GM23338 (cell line): Measurements from ENCODE around the gene NLRP6. TPM values are rescaled to one million over a fixed set of nuclear protein-coding genes. Genes with fewer than 3 reads are reported as not detected.
"Not testable (repeated sequence)": the region's sequence is repeated elsewhere in the genome, so short reads cannot be mapped to it uniquely, and the experiment has no call there.

Experiments
- ATAC-seq: fragments of 200-7000 bp; cut with Tn5 transposase; 3 replicates; pipeline ENCODE4 v1.9.1; 2020
- DNase-seq: peaks from one replicate; pipeline ENCODE4 v3.0.0-alpha.2; 2015; ENCODE audit warnings: low spot score
- H2AFZ ChIP-seq: fragments of 200-600 bp; sonication (generic); 2 replicates; pipeline ENCODE4 v1.8.0; 2016; ENCODE audit warnings: antibody characterized with exemption, mild to moderate bottlenecking, moderate library complexity
- H3F3A ChIP-seq: fragments of 200-600 bp; sonication (generic); replicated peaks from 2 replicates; pipeline ENCODE4 v1.8.0; 2017; ENCODE audit warnings: antibody characterized with exemption, mixed run types, low read depth
- H3K27ac ChIP-seq: fragments of 200-600 bp; sonication (generic); 2 replicates; pipeline ENCODE4 v1.6.1; 2016; ENCODE audit warnings: low read depth
- H3K27me3 ChIP-seq: fragments of 200-600 bp; sonication (generic); 2 replicates; pipeline ENCODE4 v1.8.0; 2016; ENCODE audit warnings: mild to moderate bottlenecking, mixed run types, moderate library complexity; ENCODE audit not compliant: insufficient read depth
- H3K36me3 ChIP-seq: fragments of 200-600 bp; sonication (generic); 2 replicates; pipeline ENCODE4 v1.8.0; 2016; ENCODE audit warnings: mild to moderate bottlenecking; ENCODE audit not compliant: insufficient read depth
- H3K4me1 ChIP-seq: fragments of 200-600 bp; sonication (generic); 2 replicates; pipeline ENCODE4 v1.8.0; 2016; ENCODE audit warnings: mild to moderate bottlenecking, moderate library complexity; ENCODE audit not compliant: insufficient read depth
- H3K4me2 ChIP-seq: fragments of 200-600 bp; sonication (generic); 2 replicates; pipeline ENCODE4 v1.7.1; 2017; ENCODE audit warnings: mixed run types
- H3K4me3 ChIP-seq: fragments of 200-600 bp; sonication (generic); 2 replicates; pipeline ENCODE4 v1.6.1; 2016; ENCODE audit warnings: mixed run types
- H3K79me2 ChIP-seq: fragments of 200-600 bp; sonication (generic); replicated peaks from 2 replicates; pipeline ENCODE4 v1.8.0; 2017; ENCODE audit warnings: mild to moderate bottlenecking; ENCODE audit not compliant: insufficient read depth
- H3K9me2 ChIP-seq: fragments of 200-600 bp; sonication (generic); 2 replicates; pipeline ENCODE4 v1.8.0; 2017; ENCODE audit not compliant: insufficient read depth
- H4K20me1 ChIP-seq: fragments of 200-600 bp; sonication (generic); replicated peaks from 2 replicates; pipeline ENCODE4 v1.8.0; 2017; ENCODE audit warnings: mild to moderate bottlenecking; ENCODE audit not compliant: insufficient read depth
- H3K27ac Mint-ChIP-seq: 2 replicates; pipeline ENCODE4 v1.8.0; 2020; ENCODE audit warnings: inconsistent platforms, mild to moderate bottlenecking, moderate library complexity, mixed read lengths
- H3K27me3 Mint-ChIP-seq: 3 replicates; pipeline ENCODE4 v1.8.0; 2022; ENCODE audit warnings: low read depth, mild to moderate bottlenecking, moderate library complexity, mixed read lengths, inconsistent platforms; ENCODE audit not compliant: insufficient read depth, poor library complexity
- H3K36me3 Mint-ChIP-seq: 3 replicates; pipeline ENCODE4 v1.8.0; 2021; ENCODE audit warnings: low read depth, mild to moderate bottlenecking, inconsistent platforms, moderate library complexity, mixed read lengths
- H3K4me1 Mint-ChIP-seq: 3 replicates; pipeline ENCODE4 v1.8.0; 2020; ENCODE audit warnings: mild to moderate bottlenecking, inconsistent platforms, mixed read lengths
- H3K4me3 Mint-ChIP-seq: 3 replicates; pipeline ENCODE4 v1.8.0; 2021; ENCODE audit warnings: moderate library complexity, mild to moderate bottlenecking, inconsistent platforms, mixed read lengths
- H3K9me3 Mint-ChIP-seq: 3 replicates; pipeline ENCODE4 v1.8.0; 2020; ENCODE audit warnings: moderate library complexity, mild to moderate bottlenecking, inconsistent platforms, mixed read lengths
- EZH2phosphoT487 ChIP-seq: fragments of 200-600 bp; sonication (generic); IDR thresholded peaks from one replicate; pipeline ENCODE4 v1.8.1; 2018; ENCODE audit warnings: antibody characterized with exemption; ENCODE audit not compliant: unreplicated experiment
- STAT1 ChIP-seq: IDR thresholded peaks from one replicate; pipeline ENCODE4 v1.6.1; 2016; ENCODE audit warnings: antibody characterized with exemption; ENCODE audit not compliant: unreplicated experiment
- polyA plus RNA-seq: library from polyadenylated mRNA; unstranded; fragments of >200 nt; fragmentation: Nextera tagmentation; extraction: Ambion mirVana; gene quantifications from 2 replicates; pipeline ENCODE4 v1.2.1, GENCODE V29; 2016
- total RNA-seq: library from RNA; depleted of rRNA; stranded (reverse); fragments of >200 nt; shearing (Covaris generic); gene quantifications from 2 replicates; pipeline ENCODE4 v1.2.3, GENCODE V29; 2014
- TF ChIP-seq, protein P1 (sequence below), 2 experiments: fragments of 200-600 bp in 1 of 2; sonication (generic) in 1 of 2; conservative IDR thresholded peaks; 2 replicates each; pipeline versions ENCODE4 v1.5.1 to v1.6.1; 2016 to 2017; ENCODE audit warnings: antibody characterized with exemption in 2 of 2, low read depth in 2 of 2, mild to moderate bottlenecking in 2 of 2, moderate library complexity in 1 of 2

The NLRP6 gene
- total and polyA plus RNA-seq, 2 experiments from 2014 or later = 0.15 to 0.73 TPM

DNA sequence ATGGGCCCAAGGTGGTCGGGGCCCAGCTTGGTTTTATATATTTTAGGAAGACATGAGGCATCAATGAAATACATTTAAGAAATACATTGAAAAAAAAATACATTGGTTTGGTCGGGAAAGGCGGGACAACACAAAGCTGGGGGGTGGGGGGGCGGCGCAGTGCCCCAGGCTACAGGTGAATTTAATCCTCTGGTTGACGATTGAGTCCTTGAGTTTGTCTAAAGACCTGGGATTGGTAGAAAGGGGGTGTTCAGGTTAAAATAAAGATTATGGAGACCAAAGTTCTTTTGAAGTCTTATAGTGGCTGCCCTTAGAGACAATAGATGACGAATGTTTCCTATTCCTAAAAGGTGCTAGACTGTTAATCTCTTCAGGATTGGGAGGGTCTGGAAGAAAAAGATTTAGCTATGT is 38.7 kb downstream of the NLRP6 start (continued):
- TF ChIP-seq, protein P1, sequence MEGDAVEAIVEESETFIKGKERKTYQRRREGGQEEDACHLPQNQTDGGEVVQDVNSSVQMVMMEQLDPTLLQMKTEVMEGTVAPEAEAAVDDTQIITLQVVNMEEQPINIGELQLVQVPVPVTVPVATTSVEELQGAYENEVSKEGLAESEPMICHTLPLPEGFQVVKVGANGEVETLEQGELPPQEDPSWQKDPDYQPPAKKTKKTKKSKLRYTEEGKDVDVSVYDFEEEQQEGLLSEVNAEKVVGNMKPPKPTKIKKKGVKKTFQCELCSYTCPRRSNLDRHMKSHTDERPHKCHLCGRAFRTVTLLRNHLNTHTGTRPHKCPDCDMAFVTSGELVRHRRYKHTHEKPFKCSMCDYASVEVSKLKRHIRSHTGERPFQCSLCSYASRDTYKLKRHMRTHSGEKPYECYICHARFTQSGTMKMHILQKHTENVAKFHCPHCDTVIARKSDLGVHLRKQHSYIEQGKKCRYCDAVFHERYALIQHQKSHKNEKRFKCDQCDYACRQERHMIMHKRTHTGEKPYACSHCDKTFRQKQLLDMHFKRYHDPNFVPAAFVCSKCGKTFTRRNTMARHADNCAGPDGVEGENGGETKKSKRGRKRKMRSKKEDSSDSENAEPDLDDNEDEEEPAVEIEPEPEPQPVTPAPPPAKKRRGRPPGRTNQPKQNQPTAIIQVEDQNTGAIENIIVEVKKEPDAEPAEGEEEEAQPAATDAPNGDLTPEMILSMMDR (conservative IDR thresholded peaks at IDR 0.05; ENCODE audit: low read depth in 2 of 2) = no peak
- no peak for TF ChIP-seq STAT1
- no peak for TF ChIP-seq EZH2phosphoT487

DNA sequence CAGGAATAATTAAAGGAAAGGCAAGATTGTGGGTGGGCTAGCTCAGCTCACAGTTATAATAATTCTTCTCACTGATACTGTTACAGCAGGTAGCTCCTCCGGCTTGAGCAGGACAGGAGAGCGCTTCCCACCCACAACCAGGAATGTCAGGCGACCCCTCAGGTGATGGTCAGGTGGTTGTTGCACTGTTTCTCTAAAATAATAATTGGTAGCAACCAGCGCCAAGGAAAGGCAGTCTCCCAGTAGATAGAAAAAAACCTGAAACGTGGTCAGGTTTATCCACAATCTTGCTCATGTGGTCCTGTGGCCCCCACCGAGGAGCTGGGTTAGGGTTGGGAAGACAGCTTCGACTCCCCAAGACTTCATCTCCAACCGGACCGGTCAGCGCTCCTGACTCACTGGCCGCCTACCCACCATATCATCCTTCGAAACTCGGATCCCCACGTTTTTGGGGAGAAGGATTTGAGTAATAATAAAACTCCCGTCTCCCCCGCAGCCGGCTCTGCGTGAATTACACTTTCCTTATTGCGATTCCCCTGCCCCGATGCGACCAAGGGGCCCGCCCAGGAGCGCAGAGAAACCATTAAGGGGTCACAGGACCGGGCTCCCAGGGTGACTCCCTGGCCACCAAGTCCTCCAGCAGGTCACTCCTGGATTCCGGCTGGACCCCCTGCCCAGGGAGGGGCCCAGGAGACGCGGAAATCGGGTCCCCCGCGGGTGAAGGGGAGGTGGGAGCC is 39.6 kb downstream of the NLRP6 start:
- H3K27me3 ChIP-seq, H3K36me3 Mint-ChIP-seq, DNase-seq, H3K27ac Mint-ChIP-seq, H3K9me3 Mint-ChIP-seq, H3K9me2 ChIP-seq, H3K36me3 ChIP-seq, H2AFZ ChIP-seq, ATAC-seq: not testable (repeated sequence)
- peaks cover 34% of the 10 kb centered on the region for H3K4me1 ChIP-seq
- peaks cover 10% of the 10 kb centered on the region for H4K20me1 ChIP-seq
- H3K4me1 Mint-ChIP-seq = peaks cover 51% of the 10 kb centered on the region
- H3K4me3 Mint-ChIP-seq = peak overlapping the region; percentile 65
- peaks cover 23% of the 10 kb centered on the region for H3K79me2 ChIP-seq
- peaks cover 21% of the 10 kb centered on the region; the same call in 1 of the 2 replicates for H3F3A ChIP-seq
- peak overlapping the region; percentile 70 for H3K4me3 ChIP-seq
- H3K4me2 ChIP-seq = peak overlapping the region; percentile 84
- H3K27me3 Mint-ChIP-seq = peaks cover 14% of the 10 kb centered on the region
- H3K27ac ChIP-seq = peak overlapping the region; percentile 32

DNA sequence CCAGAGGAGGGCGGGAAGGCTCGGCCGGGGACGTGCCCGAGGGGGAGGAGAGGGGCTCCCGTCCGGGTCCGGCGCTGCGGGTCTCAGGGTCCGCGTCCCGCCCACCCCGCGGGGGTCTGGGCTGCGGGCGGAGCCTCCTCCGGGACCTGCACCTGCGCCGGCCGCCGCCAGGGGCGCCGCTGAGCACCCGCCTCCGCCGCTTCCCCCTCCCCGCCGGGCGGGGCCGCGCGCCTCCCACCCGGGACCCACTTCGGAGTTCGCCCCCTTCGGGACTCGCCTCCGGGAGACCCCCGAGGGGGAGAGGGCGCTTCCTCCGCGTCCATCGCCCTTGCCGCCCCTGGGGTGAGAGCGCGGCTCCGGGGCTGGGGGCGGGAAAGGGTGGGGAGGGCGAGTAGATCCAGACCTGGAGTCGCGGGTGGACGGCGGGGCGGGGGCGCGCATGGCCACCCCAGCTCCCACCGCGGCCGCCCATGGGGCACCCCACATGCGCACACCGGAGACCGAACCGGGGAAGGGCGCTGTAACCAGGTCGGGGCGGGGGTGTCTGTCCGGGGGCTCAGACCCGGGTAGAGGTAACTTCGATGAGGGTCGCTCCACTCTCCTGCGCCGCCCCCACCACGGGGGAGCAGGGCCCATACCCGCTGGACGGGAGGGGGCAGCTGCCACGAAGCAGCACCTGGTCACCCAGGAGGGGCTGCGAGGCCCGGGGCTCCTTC is 40.4 kb downstream of the NLRP6 start:
- DNase-seq, H3K36me3 ChIP-seq, H3K9me3 Mint-ChIP-seq, H3K27ac ChIP-seq, H3K36me3 Mint-ChIP-seq, H3K9me2 ChIP-seq, H3K27ac Mint-ChIP-seq, H3K27me3 ChIP-seq, H2AFZ ChIP-seq, H3K4me3 Mint-ChIP-seq: not testable (repeated sequence)
- ATAC-seq = peak; percentile 22
- Histone ChIP-seq H3K4me1 (peaks cover 27% of the 10 kb centered on the region), H4K20me1 (peaks cover 10% of the 10 kb centered on the region), H3K4me3 (peak overlapping the region; percentile 70; the same call in 1 of the 2 replicates), H3K79me2 (peaks cover 23% of the 10 kb centered on the region), H3F3A (peaks cover 21% of the 10 kb centered on the region; the same call in 1 of the 2 replicates), H3K4me2 (peak overlapping the region; percentile 84; the same call in 1 of the 2 replicates)
- peaks cover 14% of the 10 kb centered on the region for H3K27me3 Mint-ChIP-seq
- H3K4me1 Mint-ChIP-seq = peaks cover 44% of the 10 kb centered on the region

DNA sequence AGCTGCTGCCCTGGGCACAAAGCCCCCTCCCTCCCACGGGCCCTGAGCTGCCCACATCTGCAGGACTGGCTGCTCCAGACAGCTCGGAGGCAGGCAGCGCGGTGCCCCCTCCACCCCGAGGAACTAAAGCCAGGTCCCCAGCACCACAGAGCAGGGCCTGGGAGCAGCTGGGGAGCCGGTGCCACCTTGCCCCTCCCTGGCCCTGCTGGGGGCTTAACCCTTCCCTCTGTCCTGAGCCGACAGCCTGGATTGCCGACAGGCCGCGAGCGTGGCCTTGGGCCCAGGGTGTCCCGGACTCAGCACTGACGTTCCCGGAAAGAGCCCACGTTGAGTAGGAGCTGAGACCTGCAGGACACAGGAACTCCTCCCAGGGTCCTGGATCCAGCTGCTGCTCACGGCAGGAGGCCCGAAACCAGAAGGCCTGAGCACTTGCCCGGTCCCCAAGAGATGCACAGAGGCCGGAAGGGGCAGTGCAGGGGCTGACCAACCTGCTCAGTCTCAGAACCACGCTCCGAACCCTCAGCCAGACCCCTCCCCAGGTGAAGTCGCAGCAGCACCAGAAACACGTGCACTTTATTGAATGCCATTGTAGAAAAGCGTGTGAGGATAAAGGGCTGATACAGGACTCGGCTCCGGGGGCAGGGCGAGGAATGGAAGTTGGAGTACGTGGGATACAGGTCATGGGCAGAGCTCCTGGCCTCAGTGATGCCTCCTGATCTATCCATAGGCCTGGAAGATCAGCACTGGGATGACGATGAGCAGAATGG is 41.1 kb downstream of the NLRP6 start:
- H3K4me2 ChIP-seq = peak overlapping the region; percentile 78

DNA sequence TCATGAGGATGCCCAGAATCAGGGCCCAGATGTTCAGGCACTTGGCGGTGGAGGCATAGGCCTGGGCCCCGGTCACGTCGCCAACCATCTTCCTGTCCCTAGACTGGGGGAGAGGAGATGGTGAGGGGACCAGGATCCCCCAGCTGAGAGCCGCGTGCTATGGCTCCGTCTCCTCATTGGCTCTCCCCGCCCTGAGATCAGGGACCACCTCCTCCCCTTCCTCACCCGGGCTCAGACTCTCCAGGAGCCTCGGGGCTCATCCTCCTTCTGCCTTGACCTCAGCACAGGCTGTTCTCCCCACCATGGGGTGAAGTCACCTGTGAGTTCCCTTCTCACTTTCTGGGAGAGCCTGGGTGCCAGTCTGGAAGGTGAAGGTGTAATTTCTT is 41.7 kb downstream of the NLRP6 start:
- Histone ChIP-seq H3F3A (peaks cover 26% of the 10 kb centered on the region; the same call in 1 of the 2 replicates), H3K79me2 (peaks cover 12% of the 10 kb centered on the region), H3K4me3 (peak overlapping the region; percentile 73; the same call in 1 of the 2 replicates), H3K4me1 (peaks cover 29% of the 10 kb centered on the region), H4K20me1 (peaks cover 10% of the 10 kb centered on the region), H3K4me2 (peak overlapping the region; percentile 78)
- ATAC-seq = peak; percentile 2
- H3K4me3 Mint-ChIP-seq = peak overlapping the region; percentile 88
- H3K9me2 ChIP-seq, DNase-seq, H3K36me3 ChIP-seq, H3K36me3 Mint-ChIP-seq, H3K9me3 Mint-ChIP-seq, H3K27ac ChIP-seq, H2AFZ ChIP-seq, H3K27me3 ChIP-seq, H3K27ac Mint-ChIP-seq: not testable (repeated sequence)
- peaks cover 43% of the 10 kb centered on the region for H3K4me1 Mint-ChIP-seq
- H3K27me3 Mint-ChIP-seq = peaks cover 18% of the 10 kb centered on the region

More for the DNA sequence above, 41.1 kb downstream of the NLRP6 start:
- H3K4me1 ChIP-seq = peaks cover 26% of the 10 kb centered on the region
- H3K9me3 Mint-ChIP-seq, H3K27me3 ChIP-seq, DNase-seq, H2AFZ ChIP-seq, H3K27ac Mint-ChIP-seq, H3K27ac ChIP-seq, H3K36me3 ChIP-seq, H3K36me3 Mint-ChIP-seq, H3K9me2 ChIP-seq: not testable (repeated sequence)
- H4K20me1 ChIP-seq = peaks cover 10% of the 10 kb centered on the region
- H3K4me1 Mint-ChIP-seq = peaks cover 41% of the 10 kb centered on the region
- peaks cover 18% of the 10 kb centered on the region for H3K79me2 ChIP-seq
- peaks cover 18% of the 10 kb centered on the region for H3K27me3 Mint-ChIP-seq
- ATAC-seq = peak; percentile 19
- H3K4me3 Mint-ChIP-seq = peak overlapping the region; percentile 88
- peaks cover 24% of the 10 kb centered on the region; the same call in 1 of the 2 replicates for H3F3A ChIP-seq
- peak overlapping the region; percentile 49; the same call in 1 of the 2 replicates for H3K4me3 ChIP-seq
